T-helper 17 cell (primary cell): ENCODE data around the gene BLNK. TPM values are rescaled to one million over a fixed set of nuclear protein-coding genes. Genes with fewer than 3 reads are reported as not detected.

ENCODE experiments used
- ATAC-seq: fragments of 150-1000 bp; cut with Tn5 transposase; 2 replicates; pipeline ENCODE4 v1.10.0; 2021; ENCODE audit warnings: mild to moderate bottlenecking, moderate library complexity
- DNase-seq, 3 donors: peaks; one replicate each; pipeline versions ENCODE4 v3.0.0 to v3.0.0-alpha.2; 2020 to 2021
- H3K9me3 ChIP-seq: one replicate; pipeline ENCODE4 v1.7.0; 2013; ENCODE audit warnings: low read length, mild to moderate bottlenecking; ENCODE audit not compliant: control insufficient read depth, poor library complexity, severe bottlenecking
- H3K27ac Mint-ChIP-seq: one replicate; pipeline ENCODE4 v1.8.0; 2022; ENCODE audit warnings: mild to moderate bottlenecking, moderate library complexity, mixed read lengths
- H3K27me3 Mint-ChIP-seq: one replicate; pipeline ENCODE4 v1.8.0; 2022; ENCODE audit warnings: mixed read lengths
- H3K36me3 Mint-ChIP-seq: one replicate; pipeline ENCODE4 v1.8.0; 2022; ENCODE audit warnings: low read depth, mixed read lengths
- H3K4me1 Mint-ChIP-seq: one replicate; pipeline ENCODE4 v1.8.0; 2022; ENCODE audit warnings: mild to moderate bottlenecking, mixed read lengths
- H3K4me3 Mint-ChIP-seq: one replicate; pipeline ENCODE4 v1.8.0; 2022; ENCODE audit warnings: mild to moderate bottlenecking, moderate library complexity, mixed read lengths
- total RNA-seq, 4 donors: library from RNA in 2 of 4; stranded (reverse) in 2 of 4; gene quantifications; one replicate each; pipeline ENCODE4 v1.2.3 and lab custom pipeline; 2022 to 2026

Gene BLNK
- total RNA-seq, 2 donors from 2014 or later = 3.6 TPM; not detected in 1

DNA sequence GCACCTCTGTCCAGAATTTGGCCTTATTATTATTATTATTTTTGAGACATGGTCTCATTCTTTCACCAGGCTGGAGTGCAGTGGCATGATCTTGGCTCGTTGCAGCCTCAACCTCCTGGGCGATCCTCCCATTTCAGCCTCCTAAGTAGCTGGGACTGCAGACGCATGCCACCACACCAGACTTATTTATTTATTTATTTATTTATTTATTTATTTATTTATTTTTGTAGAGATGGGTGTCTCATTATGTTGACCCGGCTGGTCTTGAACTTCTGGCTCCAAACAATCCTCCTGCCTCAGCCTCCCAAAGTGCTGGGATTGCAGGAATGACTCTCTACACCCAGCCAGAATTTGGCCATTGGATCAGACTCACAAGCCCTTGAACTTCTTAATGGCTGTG is 6.4 kb downstream of the BLNK start:
- Mint-ChIP-seq H3K27me3 (peaks cover 61% of the 10 kb centered on the region), H3K36me3 (no peaks in the 10 kb centered on the region), H3K4me1 (peaks cover 2% of the 10 kb centered on the region), H3K4me3 (no peak overlapping the region), H3K27ac (no peak overlapping the region)
- H3K9me3 ChIP-seq = no peaks in the 10 kb centered on the region
- ATAC-seq = no peak
- no peak for DNase-seq

DNA sequence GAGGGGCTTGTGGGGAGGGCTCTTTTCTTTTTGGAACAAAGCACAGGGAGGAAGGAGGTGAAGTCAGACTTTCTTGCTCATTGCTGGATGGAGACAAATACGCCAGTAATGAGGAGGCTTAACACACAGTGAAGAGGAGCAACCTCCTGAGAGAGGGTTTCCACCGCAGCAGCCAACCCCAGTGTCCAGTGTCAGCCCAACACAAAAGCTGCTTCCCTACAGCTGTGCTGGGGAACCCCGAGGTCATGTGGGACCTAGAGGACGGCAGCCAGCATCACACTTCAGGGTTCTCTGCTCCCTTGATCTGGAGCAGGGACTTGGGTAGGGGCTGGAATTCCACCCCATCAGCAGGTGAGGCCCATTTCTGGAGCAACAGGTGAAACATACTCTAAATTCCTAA is 7.7 kb downstream of the BLNK start:
- no peak overlapping the region for H3K4me3 Mint-ChIP-seq
- peaks cover 55% of the 10 kb centered on the region for H3K27me3 Mint-ChIP-seq
- H3K4me1 Mint-ChIP-seq = peaks cover 2% of the 10 kb centered on the region
- no peaks in the 10 kb centered on the region for H3K36me3 Mint-ChIP-seq
- H3K27ac Mint-ChIP-seq = no peak overlapping the region
- DNase-seq = no peak
- no peaks in the 10 kb centered on the region for H3K9me3 ChIP-seq
- no peak for ATAC-seq

DNA sequence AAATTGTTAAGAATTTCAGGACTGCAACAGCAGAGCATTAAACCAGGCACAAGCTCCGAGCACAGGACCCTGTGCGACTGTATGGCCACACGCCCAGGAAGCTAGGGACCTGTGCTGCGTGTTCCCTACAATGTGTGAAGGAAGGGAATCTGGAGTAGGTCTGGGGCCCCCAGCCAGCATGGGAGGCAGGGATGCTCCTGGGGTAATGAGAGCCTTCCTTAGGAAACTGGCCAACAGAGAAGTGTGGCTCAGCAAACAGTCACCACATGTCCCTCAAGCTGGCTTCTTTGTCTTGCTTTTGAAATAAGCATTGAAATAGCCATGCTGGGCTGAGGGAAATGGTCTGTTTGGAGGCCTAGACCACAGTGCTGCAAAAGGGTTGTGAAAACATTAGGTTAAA is 8.2 kb downstream of the BLNK start:
- no peaks in the 10 kb centered on the region for H3K9me3 ChIP-seq
- ATAC-seq (no peak), DNase-seq (no peak)
- Mint-ChIP-seq H3K27me3 (peaks cover 53% of the 10 kb centered on the region), H3K27ac (no peak overlapping the region), H3K36me3 (no peaks in the 10 kb centered on the region), H3K4me1 (peaks cover 2% of the 10 kb centered on the region), H3K4me3 (no peak overlapping the region)

DNA sequence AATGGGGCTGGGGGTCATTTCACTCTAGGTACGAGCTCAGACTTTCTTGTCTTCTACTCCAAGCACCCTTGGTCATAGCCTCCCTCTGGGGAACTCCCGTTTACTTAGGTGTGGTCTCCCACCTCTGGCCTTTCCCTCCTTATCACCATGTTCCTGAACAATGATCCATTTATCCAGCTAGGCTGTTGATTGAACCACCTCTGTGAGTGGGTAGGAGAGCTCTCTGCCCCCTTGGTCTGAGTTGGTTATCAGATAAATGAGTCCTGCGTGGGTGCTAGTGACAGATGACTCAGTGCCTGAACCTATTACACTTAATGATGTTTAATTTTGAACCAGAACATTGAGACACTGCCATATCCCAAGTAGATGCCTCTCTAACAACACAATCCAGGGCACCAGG is 9.4 kb downstream of the BLNK start:
- H3K4me3 Mint-ChIP-seq = no peak overlapping the region

DNA sequence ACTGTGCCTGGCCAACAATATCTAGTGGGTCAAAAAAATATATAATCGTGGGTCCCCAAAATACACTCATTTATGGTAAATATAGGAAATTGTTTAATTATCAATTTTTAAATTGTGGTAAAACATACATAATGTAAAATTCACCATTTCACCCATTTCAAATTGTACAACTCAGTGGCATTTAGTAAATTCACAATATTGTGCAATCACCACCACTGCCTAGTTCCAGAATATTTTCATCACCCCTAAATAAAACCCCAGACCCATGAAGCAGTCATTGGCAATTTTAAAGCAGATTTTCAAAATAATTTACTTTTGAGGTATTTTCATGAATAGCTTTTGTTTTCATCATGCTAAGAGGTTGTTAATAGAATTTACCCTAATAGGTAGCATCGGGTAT is 10.2 kb downstream of the BLNK start:
- no peak for ATAC-seq
- no peaks in the 10 kb centered on the region for H3K4me1 Mint-ChIP-seq
- DNase-seq = no peak
- no peak overlapping the region for H3K27ac Mint-ChIP-seq
- H3K36me3 Mint-ChIP-seq = peaks cover 4% of the 10 kb centered on the region
- H3K27me3 Mint-ChIP-seq = peaks cover 46% of the 10 kb centered on the region
- no peak overlapping the region for H3K4me3 Mint-ChIP-seq
- H3K9me3 ChIP-seq = no peaks in the 10 kb centered on the region

More for the DNA sequence above, 9.4 kb downstream of the BLNK start:
- Mint-ChIP-seq H3K27ac (no peak overlapping the region), H3K36me3 (peaks cover 2% of the 10 kb centered on the region), H3K27me3 (peaks cover 49% of the 10 kb centered on the region), H3K4me1 (no peaks in the 10 kb centered on the region)
- H3K9me3 ChIP-seq = no peaks in the 10 kb centered on the region
- DNase-seq = no peak
- ATAC-seq = no peak

DNA sequence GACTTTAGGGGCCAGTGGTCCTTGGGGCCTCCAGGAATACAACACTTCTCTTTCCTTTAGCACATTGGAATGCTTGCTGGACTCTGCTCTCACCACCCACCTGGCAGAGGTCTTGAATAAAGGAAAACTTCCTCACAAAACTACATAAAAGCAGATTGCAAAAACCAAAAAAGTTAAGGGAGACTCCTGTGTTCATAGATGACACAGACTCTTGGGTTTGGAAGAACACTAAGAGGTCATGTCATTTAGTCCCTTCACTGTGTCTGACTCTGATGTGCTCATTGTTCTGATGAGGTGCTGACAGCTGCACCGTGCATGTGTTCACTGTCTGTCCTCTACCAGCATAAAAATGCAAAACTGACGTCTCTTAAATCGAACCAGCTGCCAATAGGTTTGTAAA is 11.4 kb downstream of the BLNK start:
- Mint-ChIP-seq H3K27ac (no peak overlapping the region), H3K4me1 (no peaks in the 10 kb centered on the region), H3K36me3 (peaks cover 4% of the 10 kb centered on the region), H3K4me3 (no peak overlapping the region), H3K27me3 (peaks cover 38% of the 10 kb centered on the region)
- H3K9me3 ChIP-seq = no peaks in the 10 kb centered on the region
- no peak for DNase-seq
- no peak for ATAC-seq

DNA sequence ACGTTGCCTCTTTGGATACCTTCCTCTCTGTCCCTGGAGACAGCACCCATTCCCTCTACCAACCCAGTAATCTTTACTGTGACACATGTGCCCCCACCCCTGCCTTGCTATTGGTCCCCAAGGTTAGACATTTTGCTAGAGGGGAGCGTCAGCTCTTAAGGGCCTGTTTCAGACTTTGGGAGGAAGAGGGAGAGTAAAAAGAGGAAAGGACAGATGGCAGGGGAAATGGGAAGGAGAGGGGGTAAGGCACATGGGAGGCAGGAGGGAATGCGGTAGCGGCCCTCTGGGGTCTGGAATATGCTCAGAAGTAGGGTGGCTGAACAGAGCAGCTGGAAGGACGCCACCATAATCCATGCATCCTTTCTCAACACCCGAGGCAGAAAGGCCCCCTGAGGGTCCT is 12.2 kb downstream of the BLNK start:
- H3K4me3 Mint-ChIP-seq = no peak overlapping the region
- H3K9me3 ChIP-seq = no peaks in the 10 kb centered on the region
- H3K27me3 Mint-ChIP-seq = peaks cover 33% of the 10 kb centered on the region
- no peaks in the 10 kb centered on the region for H3K4me1 Mint-ChIP-seq
- peaks cover 4% of the 10 kb centered on the region for H3K36me3 Mint-ChIP-seq
- ATAC-seq = no peak
- no peak overlapping the region for H3K27ac Mint-ChIP-seq
- DNase-seq = no peak

DNA sequence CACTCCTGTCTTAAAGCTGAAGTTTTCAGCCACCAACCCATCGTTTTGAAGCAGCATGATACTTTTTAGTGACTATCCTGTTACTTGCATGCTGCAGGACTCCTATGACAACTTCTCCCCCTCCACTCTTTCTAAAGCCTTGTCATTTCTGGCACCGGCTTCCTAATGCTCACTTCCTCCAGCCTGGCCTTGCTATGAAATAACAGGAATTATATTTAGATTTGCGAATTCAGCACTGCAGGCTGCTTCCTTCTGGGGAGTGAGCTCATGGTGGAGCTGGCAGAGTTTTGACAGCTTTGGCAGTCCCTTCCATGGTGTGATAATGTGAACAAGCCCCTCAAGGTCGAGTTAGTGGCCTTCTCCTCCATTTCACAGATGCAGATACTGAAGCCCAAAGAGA is 13.4 kb downstream of the BLNK start:
- Mint-ChIP-seq H3K36me3 (peaks cover 4% of the 10 kb centered on the region), H3K27ac (no peak overlapping the region), H3K27me3 (peaks cover 21% of the 10 kb centered on the region), H3K4me1 (no peaks in the 10 kb centered on the region), H3K4me3 (no peak overlapping the region)
- DNase-seq (no peak), ATAC-seq (no peak)
- H3K9me3 ChIP-seq = no peaks in the 10 kb centered on the region

DNA sequence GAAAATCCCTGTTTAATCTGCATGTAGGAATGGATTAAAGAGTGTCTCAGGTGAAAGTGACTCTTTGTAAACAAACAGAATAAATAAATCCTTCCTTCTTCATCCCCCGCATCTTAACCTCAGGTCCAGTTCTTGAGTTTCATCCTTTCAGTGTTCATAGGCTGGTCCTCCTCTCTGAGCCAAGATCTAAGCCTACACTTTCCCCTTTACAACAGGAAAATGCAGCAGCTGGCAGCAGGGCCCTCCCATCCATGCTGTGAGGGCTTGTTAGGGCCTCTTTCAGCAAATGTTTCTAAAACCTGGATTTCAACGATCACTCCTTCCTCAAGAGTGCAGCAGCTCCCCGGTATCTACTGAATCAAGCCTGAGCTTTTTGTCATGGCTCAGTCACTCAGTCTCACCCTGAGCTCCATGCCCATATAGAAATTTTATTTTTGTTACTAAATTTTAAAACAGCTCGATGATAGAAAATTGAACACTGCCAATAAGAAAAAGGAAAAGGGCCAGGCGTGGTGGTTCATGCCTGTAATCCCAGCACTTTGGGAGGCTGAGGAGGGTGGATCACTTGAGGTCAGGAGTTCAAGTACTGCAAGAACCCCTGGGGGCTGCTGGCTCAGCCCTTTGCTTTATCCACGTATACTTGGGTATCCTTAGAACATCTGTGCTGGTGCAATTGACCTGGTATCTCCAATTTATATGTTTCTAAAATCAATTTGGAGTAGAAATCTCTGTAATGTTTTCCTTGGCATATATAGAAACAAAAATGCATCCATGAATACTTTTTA is 15.6 kb downstream of the BLNK start:
- Mint-ChIP-seq H3K27ac (no peak overlapping the region), H3K27me3 (peaks cover 18% of the 10 kb centered on the region), H3K4me1 (no peaks in the 10 kb centered on the region), H3K36me3 (peaks cover 4% of the 10 kb centered on the region), H3K4me3 (no peak overlapping the region)
- DNase-seq (no peak), ATAC-seq (no peak)
- no peaks in the 10 kb centered on the region for H3K9me3 ChIP-seq

DNA sequence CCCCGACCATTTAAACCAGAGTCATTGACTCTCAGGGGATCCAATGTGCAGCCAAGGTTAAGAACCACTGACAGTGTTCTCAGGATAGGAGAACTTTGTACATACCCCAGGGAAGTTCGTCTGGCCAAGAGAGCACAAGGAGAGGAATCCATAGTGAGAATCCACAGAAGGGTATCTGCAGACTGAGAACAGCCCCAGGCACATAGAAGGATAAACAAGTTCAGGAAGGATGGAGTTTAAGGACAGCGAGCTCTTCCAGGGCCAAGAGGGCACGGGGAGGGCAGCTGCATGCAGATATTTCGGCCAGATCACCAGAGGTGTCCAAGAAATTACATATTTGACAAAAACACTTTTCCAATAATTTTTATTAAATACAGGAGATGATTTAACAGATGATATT is 16.4 kb downstream of the BLNK start:
- H3K4me3 Mint-ChIP-seq = no peak overlapping the region
- H3K36me3 Mint-ChIP-seq = peaks cover 4% of the 10 kb centered on the region
- no peaks in the 10 kb centered on the region for H3K4me1 Mint-ChIP-seq
- no peaks in the 10 kb centered on the region for H3K9me3 ChIP-seq
- H3K27me3 Mint-ChIP-seq = peaks cover 16% of the 10 kb centered on the region
- DNase-seq (no peak), ATAC-seq (no peak)
- no peak overlapping the region for H3K27ac Mint-ChIP-seq

DNA sequence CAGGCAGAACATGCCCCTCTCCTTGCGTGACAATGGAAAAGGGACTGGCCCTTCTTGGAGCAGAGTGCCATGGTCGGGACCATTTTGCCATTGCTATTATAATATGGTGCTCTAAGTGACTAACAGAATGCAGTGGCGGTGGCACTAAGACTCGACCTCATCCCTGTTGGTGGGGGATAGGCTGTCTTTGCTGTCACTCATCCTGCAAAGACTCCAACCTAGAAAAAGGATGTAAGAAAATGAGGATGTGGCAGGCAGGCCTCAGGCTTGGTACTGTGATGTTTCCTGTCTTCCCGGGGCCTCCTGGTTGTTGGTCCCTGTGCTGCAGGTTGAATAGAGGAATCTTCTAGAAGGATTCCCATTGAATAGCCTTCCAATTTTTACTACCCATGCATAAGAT is 18.6 kb downstream of the BLNK start:
- DNase-seq = no peak
- no peak overlapping the region for H3K4me3 Mint-ChIP-seq
- ATAC-seq = no peak
- H3K4me1 Mint-ChIP-seq = no peaks in the 10 kb centered on the region
- H3K27ac Mint-ChIP-seq = no peak overlapping the region
- H3K9me3 ChIP-seq = no peaks in the 10 kb centered on the region
- H3K27me3 Mint-ChIP-seq = peaks cover 21% of the 10 kb centered on the region
- H3K36me3 Mint-ChIP-seq = peaks cover 4% of the 10 kb centered on the region

DNA sequence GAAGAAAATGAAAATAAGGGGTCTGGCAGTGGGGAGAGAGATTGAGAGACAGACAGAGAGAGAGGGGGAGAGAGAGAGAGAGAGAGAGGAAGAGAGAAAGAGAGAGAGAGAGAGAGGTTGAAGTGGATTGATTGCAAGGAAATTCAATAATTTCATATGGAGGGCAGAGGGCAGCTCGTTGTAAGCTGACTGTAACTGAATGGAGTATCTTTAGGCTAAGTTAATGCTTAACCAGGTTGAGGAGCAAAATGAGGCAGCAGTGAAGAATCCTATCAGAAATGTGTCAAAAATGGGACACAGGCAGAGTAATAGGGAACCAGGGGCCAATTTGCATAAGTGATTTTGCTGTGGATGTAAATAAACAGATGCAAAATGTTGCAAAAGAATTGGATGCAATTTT is 21.0 kb downstream of the BLNK start:
- Mint-ChIP-seq H3K4me3 (no peak overlapping the region), H3K36me3 (no peaks in the 10 kb centered on the region), H3K27ac (no peak overlapping the region), H3K27me3 (peaks cover 15% of the 10 kb centered on the region), H3K4me1 (no peaks in the 10 kb centered on the region)
- ATAC-seq (no peak), DNase-seq (no peak)
- H3K9me3 ChIP-seq = no peaks in the 10 kb centered on the region

DNA sequence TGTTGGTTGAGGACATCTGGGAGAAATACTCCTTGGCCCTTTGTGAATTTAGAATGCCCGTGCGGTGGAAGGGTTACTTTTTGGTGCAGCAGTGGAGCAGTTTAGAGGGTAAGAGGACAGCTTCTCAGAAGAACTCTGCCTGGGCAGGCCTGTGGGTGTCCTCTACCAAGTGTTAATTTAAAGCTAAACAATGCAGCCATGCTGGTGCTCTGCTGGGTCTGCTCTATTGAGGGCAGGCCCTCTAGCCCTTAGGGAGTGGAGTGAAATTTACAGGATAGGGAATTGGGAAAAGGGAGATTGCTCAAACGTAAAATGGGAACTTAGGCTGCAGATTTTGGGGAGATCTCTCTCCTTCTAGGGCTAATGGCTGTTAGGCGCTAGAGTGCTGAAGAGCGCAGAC is 22.1 kb downstream of the BLNK start:
- DNase-seq (no peak), ATAC-seq (no peak)
- Mint-ChIP-seq H3K36me3 (no peaks in the 10 kb centered on the region), H3K4me1 (no peaks in the 10 kb centered on the region), H3K27me3 (peaks cover 15% of the 10 kb centered on the region), H3K4me3 (no peak overlapping the region), H3K27ac (no peak overlapping the region)
- no peaks in the 10 kb centered on the region for H3K9me3 ChIP-seq

DNA sequence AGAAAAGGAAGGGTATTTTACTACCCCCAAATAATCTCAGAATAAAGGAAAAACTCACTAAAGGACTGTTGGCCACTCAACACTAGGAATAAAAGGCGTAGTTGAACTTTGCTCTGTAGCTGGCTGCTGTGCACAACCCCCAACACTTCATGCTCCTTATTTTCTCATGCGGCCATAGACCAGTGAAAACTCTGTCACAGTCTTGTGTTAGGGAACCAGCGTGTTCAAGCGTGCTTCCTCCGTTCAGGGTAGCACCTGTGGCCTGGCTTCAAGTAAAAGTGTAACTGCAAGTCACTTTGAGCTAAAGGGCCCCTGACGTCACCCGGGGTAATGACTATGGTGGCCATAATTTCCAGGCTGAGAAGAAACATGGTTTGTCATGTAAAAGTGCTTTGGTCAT is 27.0 kb downstream of the BLNK start:
- no peaks in the 10 kb centered on the region for H3K9me3 ChIP-seq
- ATAC-seq (peak; percentile 68), DNase-seq (no peak)
- Mint-ChIP-seq H3K4me1 (no peaks in the 10 kb centered on the region), H3K27ac (no peak overlapping the region), H3K4me3 (no peak overlapping the region), H3K36me3 (no peaks in the 10 kb centered on the region), H3K27me3 (peaks cover 18% of the 10 kb centered on the region)
